Esophagus squamous epithelium (tissue), 4 donors: ENCODE measurements around the gene KLF11.

Source experiments
- CTCF ChIP-seq, 6 experiments: fragments of 450-650 bp in 4 of 6; fragments of 200-600 bp in 2 of 6; sonication (generic) in 2 of 6; IDR thresholded peaks; one replicate each; pipeline ENCODE4 v1.5.1; 2016 to 2019; ENCODE audit warnings: antibody characterized with exemption in 6 of 6, mild to moderate bottlenecking in 4 of 6, moderate library complexity in 4 of 6
- POLR2A ChIP-seq, 4 donors: fragments of 450-650 bp; IDR thresholded peaks; one replicate each; pipeline ENCODE4 v1.6.1; 2017; ENCODE audit warnings: antibody characterized with exemption in 4 of 4, mild to moderate bottlenecking in 4 of 4, moderate library complexity in 3 of 4

- TF ChIP-seq CTCF (IDR thresholded peaks at IDR 0.05) (no peak), POLR2A (IDR thresholded peaks at IDR 0.05) (no peak)
Observed at GRCh38 chr2:10004401-10004800, 38.9 kb upstream of the KLF11 start.
